CD14-positive monocyte (primary cell): ENCODE results near the gene LACRT. TPM values are rescaled to one million over a fixed set of nuclear protein-coding genes. Genes with fewer than 3 reads are reported as not detected.

Source experiments
- DNase-seq, 3 donors: peaks; one replicate each; pipeline ENCODE4 v3.0.0-alpha.2; 2011 to 2022
- H2AFZ ChIP-seq: 2 replicates; pipeline ENCODE4 v1.6.0; 2012; ENCODE audit warnings: mild to moderate bottlenecking, low read depth, low read length, inconsistent platforms; ENCODE audit not compliant: insufficient read depth, poor library complexity, severe bottlenecking
- H3K27ac ChIP-seq, 2 donors: 1 replicate in 1 of 2; 2 replicates in 1 of 2; pipeline ENCODE4 v1.5.1; 2012 to 2013; ENCODE audit warnings: low read length in 2 of 2, control low read depth in 1 of 2, inconsistent platforms in 1 of 2, low read depth in 1 of 2, mild to moderate bottlenecking in 1 of 2
- H3K27me3 ChIP-seq, 2 donors: one replicate each; pipeline versions ENCODE4 v1.6.0 to v1.6.1; 2011 to 2013; ENCODE audit warnings: low read length in 2 of 2; ENCODE audit not compliant: control insufficient read depth in 2 of 2, insufficient read depth in 2 of 2
- H3K36me3 ChIP-seq, 2 donors: replicated peaks in 1 of 2; 1 replicate in 1 of 2; 2 replicates in 1 of 2; pipeline versions ENCODE4 v1.5.1 to v1.6.1; 2012 to 2013; ENCODE audit warnings: low read length in 2 of 2, control low read depth in 1 of 2, inconsistent platforms in 1 of 2, mild to moderate bottlenecking in 1 of 2; ENCODE audit not compliant: insufficient read depth in 2 of 2, control insufficient read depth in 1 of 2
- H3K4me1 ChIP-seq, 2 donors: 1 replicate in 1 of 2; 2 replicates in 1 of 2; pipeline versions ENCODE4 v1.5.1 to v1.6.1; 2012 to 2013; ENCODE audit warnings: low read length in 2 of 2, control low read depth in 1 of 2, inconsistent platforms in 1 of 2, mild to moderate bottlenecking in 1 of 2, moderate library complexity in 1 of 2; ENCODE audit not compliant: insufficient read depth in 2 of 2, control insufficient read depth in 1 of 2
- H3K4me2 ChIP-seq: replicated peaks from 2 replicates; pipeline ENCODE3; 2012; ENCODE audit warnings: low read length, moderate library complexity, mild to moderate bottlenecking; ENCODE audit not compliant: poor library complexity, severe bottlenecking; ENCODE audit errors: extremely low read depth
- H3K4me3 ChIP-seq, 3 experiments: fragments of 200-600 bp in 1 of 3; sonication (generic) in 1 of 3; replicated peaks in 1 of 3; 1 replicate in 2 of 3; 2 replicates in 1 of 3; pipeline ENCODE4 v1.5.1; 2011 to 2013; ENCODE audit warnings: low read length in 3 of 3, mild to moderate bottlenecking in 3 of 3, control low read depth in 2 of 3, low read depth in 2 of 3, inconsistent platforms in 1 of 3, moderate library complexity in 1 of 3
- H3K79me2 ChIP-seq: 2 replicates; pipeline ENCODE4 v1.6.0; 2012; ENCODE audit warnings: mild to moderate bottlenecking, control low read depth, inconsistent platforms, low read length, moderate library complexity; ENCODE audit not compliant: insufficient read depth
- H3K9ac ChIP-seq: 2 replicates; pipeline ENCODE4 v1.6.0; 2017; ENCODE audit warnings: low read length, mild to moderate bottlenecking; ENCODE audit not compliant: insufficient read depth, poor library complexity, severe bottlenecking
- H3K9me3 ChIP-seq, 2 donors: replicated peaks in 1 of 2; 1 replicate in 1 of 2; 2 replicates in 1 of 2; pipeline versions ENCODE4 v1.5.1 to v1.6.1; 2012 to 2013; ENCODE audit warnings: low read length in 2 of 2, control low read depth in 1 of 2; ENCODE audit not compliant: control insufficient read depth in 1 of 2, insufficient read depth in 1 of 2
- H4K20me1 ChIP-seq: 2 replicates; pipeline ENCODE4 v1.6.0; 2012; ENCODE audit warnings: mild to moderate bottlenecking, low read length, control low read depth, moderate library complexity; ENCODE audit not compliant: insufficient read depth
- H3K27ac Mint-ChIP-seq, 7 donors: one replicate each; pipeline ENCODE4 v1.8.0; 2020; ENCODE audit warnings: mild to moderate bottlenecking in 7 of 7, mixed read lengths in 7 of 7, moderate library complexity in 6 of 7, inconsistent platforms in 2 of 7
- H3K27me3 Mint-ChIP-seq, 3 donors: one replicate each; pipeline ENCODE4 v1.8.0; 2021 to 2022; ENCODE audit warnings: low read depth in 3 of 3, mild to moderate bottlenecking in 3 of 3, mixed read lengths in 3 of 3, moderate library complexity in 3 of 3, inconsistent platforms in 1 of 3
- H3K36me3 Mint-ChIP-seq, 2 donors: one replicate each; pipeline ENCODE4 v1.8.0; 2020; ENCODE audit warnings: mixed read lengths in 2 of 2, inconsistent platforms in 1 of 2, mild to moderate bottlenecking in 1 of 2
- H3K4me1 Mint-ChIP-seq: one replicate; pipeline ENCODE4 v1.8.0; 2020; ENCODE audit warnings: mild to moderate bottlenecking, mixed read lengths
- H3K4me3 Mint-ChIP-seq, 2 donors: one replicate each; pipeline ENCODE4 v1.8.0; 2020; ENCODE audit warnings: mild to moderate bottlenecking in 2 of 2, mixed read lengths in 2 of 2, moderate library complexity in 1 of 2
- H3K9me3 Mint-ChIP-seq, 7 donors: one replicate each; pipeline ENCODE4 v1.8.0; 2020 to 2022; ENCODE audit warnings: mixed read lengths in 7 of 7, mild to moderate bottlenecking in 6 of 7, moderate library complexity in 6 of 7, inconsistent platforms in 2 of 7
- CTCF ChIP-seq: fragments of 200-600 bp; IDR thresholded peaks from one replicate; pipeline ENCODE4 v1.8.0; 2022; ENCODE audit warnings: antibody characterized with exemption, mild to moderate bottlenecking
- WGBS: methylation state at CpG from one replicate; pipeline ENCODE4 v1.1.5; 2013; ENCODE audit warnings: missing lambda C conversion rate; ENCODE audit not compliant: insufficient coverage; 5-methylcytosine and 5-hydroxymethylcytosine counted together
- intact Hi-C, 2 donors: fragments of 100-400 bp; cut with micrococcal nuclease; formaldehyde crosslinking; loops; one replicate each; pipeline versions ENCODE4 v1.15.0 to v1.15.1; 2023
- polyA plus RNA-seq, 3 donors: library from polyadenylated mRNA; depleted of rRNA in 1 of 3; unstranded in 2 of 3; stranded (reverse) in 1 of 3; fragments of 300-500 nt in 2 of 3; fragments of >200 nt in 1 of 3; fragmentation: Illumina TruSeq in 2 of 3; gene quantifications; 1 replicate in 2 of 3; 2 replicates in 1 of 3; pipeline ENCODE4 v1.2.3, GENCODE V29; 2012 to 2021

The LACRT gene
- polyA plus RNA-seq, 3 donors: not detected

DNA sequence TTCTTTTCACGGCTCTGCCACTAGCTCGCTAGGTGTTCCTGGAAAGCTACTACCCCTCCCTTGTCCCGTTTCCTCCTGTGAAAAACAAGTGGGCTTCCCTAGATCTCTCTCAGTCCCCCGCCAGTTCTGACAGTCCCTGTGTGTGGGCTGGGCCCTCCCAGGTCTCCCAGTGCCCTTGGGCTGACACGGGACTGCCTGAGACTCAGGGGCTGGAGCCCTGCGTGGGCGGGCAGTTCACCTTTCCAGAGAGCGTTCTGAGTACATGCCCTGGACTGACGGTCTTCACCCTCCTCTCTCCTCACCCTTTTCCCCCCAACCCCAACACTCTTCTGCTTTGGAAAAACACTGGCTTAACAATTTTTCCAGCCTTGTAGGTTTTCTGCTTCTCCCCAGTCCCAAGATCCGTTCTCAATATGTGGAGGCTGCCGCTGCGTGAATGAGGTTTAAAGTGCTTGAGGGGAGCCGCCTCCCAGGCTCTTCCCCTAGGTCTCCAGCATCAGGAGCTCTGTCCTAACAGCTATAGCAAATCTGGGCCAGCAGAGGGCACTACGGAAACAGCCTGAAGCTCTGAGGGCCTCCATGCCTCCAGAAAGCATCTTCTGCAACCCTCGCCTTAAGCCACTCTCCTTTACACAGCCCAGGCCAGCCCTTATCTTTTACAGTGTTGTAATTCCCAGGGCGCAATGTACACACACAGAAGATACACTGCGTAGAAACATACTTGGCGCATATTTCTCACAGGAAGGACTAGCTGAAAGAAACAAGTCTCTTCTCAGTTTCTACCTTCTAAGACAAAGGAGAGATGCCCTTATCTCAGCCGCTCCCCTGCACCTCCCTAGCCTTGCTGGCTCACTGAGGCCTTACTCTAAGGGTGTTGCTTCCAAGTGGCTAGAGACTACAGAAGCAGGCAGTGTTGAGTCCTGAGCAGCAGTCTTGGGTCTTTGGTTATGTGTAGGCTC, 23.9 kb upstream of the LACRT start:
- Mint-ChIP-seq H3K27me3 (peaks cover 0 to 5% (median 4%) of the 10 kb centered on the region in 3 donors), H3K4me3 (no peak overlapping the region)
- intact Hi-C loops: no loop called here

More for the DNA sequence above, 23.9 kb upstream of the LACRT start:
- no peak overlapping the region for H3K27ac Mint-ChIP-seq
- Histone ChIP-seq H3K27ac (no peak overlapping the region), H3K4me2 (no peak overlapping the region), H3K36me3 (no peaks in the 10 kb centered on the region), H2AFZ (no peak overlapping the region), H3K27me3 (no peaks in the 10 kb centered on the region), H3K4me1 (no peaks in the 10 kb centered on the region), H3K9me3 (no peaks in the 10 kb centered on the region), H4K20me1 (no peaks in the 10 kb centered on the region), H3K9ac (no peak overlapping the region), H3K4me3 (no peak overlapping the region), H3K79me2 (no peaks in the 10 kb centered on the region)
- WGBS: 64% methylated on average over 16 of the region's 19 CpGs
- peak; percentile 72 for TF ChIP-seq CTCF
- H3K36me3 Mint-ChIP-seq: no peaks in the 10 kb centered on the region
- DNase-seq: peak in 2 of 3 donors; percentile 24 to 25
- no peaks in the 10 kb centered on the region for H3K9me3 Mint-ChIP-seq
- H3K4me1 Mint-ChIP-seq: no peaks in the 10 kb centered on the region
